H1 (cell line): ENCODE measurements around the gene ASGR1. TPM values are rescaled to one million over a fixed set of nuclear protein-coding genes. Genes with fewer than 3 reads are reported as not detected.

ENCODE experiments used
- CBX5 ChIP-seq: fragments of 300-800, 300-1000 bp; sonication (generic); IDR thresholded peaks from 2 replicates; pipeline ENCODE4 v1.7.1; 2016; ENCODE audit warnings: antibody characterized with exemption, low read length, low read depth
- RAD21 ChIP-seq, 2 experiments: IDR thresholded peaks in 1 of 2; conservative IDR thresholded peaks in 1 of 2; 2 replicates each; pipeline ENCODE4 v1.6.1; 2011; ENCODE audit warnings: low read depth in 2 of 2, low read length in 2 of 2, improper control_type of control experiment in 1 of 2, inconsistent platforms in 1 of 2, mild to moderate bottlenecking in 1 of 2, moderate library complexity in 1 of 2
- SIRT6 ChIP-seq: IDR thresholded peaks from one replicate; pipeline ENCODE4 v1.7.1; 2012; ENCODE audit warnings: low read length, inconsistent platforms
- SIX5 ChIP-seq: IDR thresholded peaks from 2 replicates; pipeline ENCODE4 v1.6.1; 2011; ENCODE audit warnings: mild to moderate bottlenecking, low read depth, low read length
- polyA plus RNA-seq, 7 experiments: library from polyadenylated mRNA; depleted of rRNA in 3 of 7; stranded (reverse) in 5 of 7; unstranded in 2 of 7; fragments of >200 nt in 5 of 7; fragments of 200-250 nt in 2 of 7; gene quantifications; 1 replicate in 5 of 7; 2 replicates in 1 of 7; 4 replicates in 1 of 7; pipeline versions ENCODE4 v1.2.1 to v1.2.3, GENCODE V29; 2011 to 2013; ENCODE audit warnings: missing spikeins in 2 of 7, mixed read lengths in 2 of 7
- total RNA-seq: library from RNA; stranded (reverse); fragmentation: NEBNext Ultra II Directional; extraction: Animal tissue kit (Norgen Biotek cat#: 25700); gene quantifications from 2 replicates; pipeline ENCODE4 v1.2.1, GENCODE V29; 2021
- TF ChIP-seq, protein P1 (sequence below): fragments of 300-600 bp; sonication (generic); IDR thresholded peaks from 2 replicates; pipeline ENCODE4 v1.7.1; 2012; ENCODE audit warnings: low read length, moderate library complexity, mild to moderate bottlenecking, inconsistent platforms; ENCODE audit not compliant: insufficient replicate concordance

Gene ASGR1
- total and polyA plus RNA-seq, 2 of the 8 experiments (the other 6 are each of a cell fraction or from before 2014, with no cell fraction given), result 10.8 to 14.5 TPM

DNA sequence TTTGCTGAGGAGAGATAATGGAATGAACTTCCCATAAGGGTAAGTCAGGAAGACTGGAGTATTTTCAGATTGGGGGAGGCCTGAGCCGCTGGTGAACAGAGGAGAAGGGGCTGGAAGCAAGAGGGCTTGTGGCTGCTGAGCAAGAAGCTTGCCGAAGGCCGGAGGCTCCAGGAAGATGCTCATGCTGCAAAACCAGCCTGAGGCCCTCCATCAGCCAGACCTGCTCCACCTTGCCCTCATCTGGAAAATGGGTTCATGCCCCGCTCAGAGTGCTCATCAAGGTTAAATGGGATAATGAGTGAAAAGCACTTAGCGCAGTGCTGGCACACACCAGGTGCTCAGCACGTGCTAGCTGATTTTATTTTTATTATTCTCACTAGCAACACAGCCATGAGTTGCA lies 5.5 kb upstream of the ASGR1 start (continued):
- TF ChIP-seq, protein P1, sequence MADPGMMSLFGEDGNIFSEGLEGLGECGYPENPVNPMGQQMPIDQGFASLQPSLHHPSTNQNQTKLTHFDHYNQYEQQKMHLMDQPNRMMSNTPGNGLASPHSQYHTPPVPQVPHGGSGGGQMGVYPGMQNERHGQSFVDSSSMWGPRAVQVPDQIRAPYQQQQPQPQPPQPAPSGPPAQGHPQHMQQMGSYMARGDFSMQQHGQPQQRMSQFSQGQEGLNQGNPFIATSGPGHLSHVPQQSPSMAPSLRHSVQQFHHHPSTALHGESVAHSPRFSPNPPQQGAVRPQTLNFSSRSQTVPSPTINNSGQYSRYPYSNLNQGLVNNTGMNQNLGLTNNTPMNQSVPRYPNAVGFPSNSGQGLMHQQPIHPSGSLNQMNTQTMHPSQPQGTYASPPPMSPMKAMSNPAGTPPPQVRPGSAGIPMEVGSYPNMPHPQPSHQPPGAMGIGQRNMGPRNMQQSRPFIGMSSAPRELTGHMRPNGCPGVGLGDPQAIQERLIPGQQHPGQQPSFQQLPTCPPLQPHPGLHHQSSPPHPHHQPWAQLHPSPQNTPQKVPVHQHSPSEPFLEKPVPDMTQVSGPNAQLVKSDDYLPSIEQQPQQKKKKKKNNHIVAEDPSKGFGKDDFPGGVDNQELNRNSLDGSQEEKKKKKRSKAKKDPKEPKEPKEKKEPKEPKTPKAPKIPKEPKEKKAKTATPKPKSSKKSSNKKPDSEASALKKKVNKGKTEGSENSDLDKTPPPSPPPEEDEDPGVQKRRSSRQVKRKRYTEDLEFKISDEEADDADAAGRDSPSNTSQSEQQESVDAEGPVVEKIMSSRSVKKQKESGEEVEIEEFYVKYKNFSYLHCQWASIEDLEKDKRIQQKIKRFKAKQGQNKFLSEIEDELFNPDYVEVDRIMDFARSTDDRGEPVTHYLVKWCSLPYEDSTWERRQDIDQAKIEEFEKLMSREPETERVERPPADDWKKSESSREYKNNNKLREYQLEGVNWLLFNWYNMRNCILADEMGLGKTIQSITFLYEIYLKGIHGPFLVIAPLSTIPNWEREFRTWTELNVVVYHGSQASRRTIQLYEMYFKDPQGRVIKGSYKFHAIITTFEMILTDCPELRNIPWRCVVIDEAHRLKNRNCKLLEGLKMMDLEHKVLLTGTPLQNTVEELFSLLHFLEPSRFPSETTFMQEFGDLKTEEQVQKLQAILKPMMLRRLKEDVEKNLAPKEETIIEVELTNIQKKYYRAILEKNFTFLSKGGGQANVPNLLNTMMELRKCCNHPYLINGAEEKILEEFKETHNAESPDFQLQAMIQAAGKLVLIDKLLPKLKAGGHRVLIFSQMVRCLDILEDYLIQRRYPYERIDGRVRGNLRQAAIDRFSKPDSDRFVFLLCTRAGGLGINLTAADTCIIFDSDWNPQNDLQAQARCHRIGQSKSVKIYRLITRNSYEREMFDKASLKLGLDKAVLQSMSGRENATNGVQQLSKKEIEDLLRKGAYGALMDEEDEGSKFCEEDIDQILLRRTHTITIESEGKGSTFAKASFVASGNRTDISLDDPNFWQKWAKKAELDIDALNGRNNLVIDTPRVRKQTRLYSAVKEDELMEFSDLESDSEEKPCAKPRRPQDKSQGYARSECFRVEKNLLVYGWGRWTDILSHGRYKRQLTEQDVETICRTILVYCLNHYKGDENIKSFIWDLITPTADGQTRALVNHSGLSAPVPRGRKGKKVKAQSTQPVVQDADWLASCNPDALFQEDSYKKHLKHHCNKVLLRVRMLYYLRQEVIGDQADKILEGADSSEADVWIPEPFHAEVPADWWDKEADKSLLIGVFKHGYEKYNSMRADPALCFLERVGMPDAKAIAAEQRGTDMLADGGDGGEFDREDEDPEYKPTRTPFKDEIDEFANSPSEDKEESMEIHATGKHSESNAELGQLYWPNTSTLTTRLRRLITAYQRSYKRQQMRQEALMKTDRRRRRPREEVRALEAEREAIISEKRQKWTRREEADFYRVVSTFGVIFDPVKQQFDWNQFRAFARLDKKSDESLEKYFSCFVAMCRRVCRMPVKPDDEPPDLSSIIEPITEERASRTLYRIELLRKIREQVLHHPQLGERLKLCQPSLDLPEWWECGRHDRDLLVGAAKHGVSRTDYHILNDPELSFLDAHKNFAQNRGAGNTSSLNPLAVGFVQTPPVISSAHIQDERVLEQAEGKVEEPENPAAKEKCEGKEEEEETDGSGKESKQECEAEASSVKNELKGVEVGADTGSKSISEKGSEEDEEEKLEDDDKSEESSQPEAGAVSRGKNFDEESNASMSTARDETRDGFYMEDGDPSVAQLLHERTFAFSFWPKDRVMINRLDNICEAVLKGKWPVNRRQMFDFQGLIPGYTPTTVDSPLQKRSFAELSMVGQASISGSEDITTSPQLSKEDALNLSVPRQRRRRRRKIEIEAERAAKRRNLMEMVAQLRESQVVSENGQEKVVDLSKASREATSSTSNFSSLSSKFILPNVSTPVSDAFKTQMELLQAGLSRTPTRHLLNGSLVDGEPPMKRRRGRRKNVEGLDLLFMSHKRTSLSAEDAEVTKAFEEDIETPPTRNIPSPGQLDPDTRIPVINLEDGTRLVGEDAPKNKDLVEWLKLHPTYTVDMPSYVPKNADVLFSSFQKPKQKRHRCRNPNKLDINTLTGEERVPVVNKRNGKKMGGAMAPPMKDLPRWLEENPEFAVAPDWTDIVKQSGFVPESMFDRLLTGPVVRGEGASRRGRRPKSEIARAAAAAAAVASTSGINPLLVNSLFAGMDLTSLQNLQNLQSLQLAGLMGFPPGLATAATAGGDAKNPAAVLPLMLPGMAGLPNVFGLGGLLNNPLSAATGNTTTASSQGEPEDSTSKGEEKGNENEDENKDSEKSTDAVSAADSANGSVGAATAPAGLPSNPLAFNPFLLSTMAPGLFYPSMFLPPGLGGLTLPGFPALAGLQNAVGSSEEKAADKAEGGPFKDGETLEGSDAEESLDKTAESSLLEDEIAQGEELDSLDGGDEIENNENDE, result no peak
- TF ChIP-seq RAD21 (IDR thresholded peaks at IDR 0.05 in 1 of 2, conservative IDR thresholded peaks at IDR 0.05 in 1 of 2; ENCODE audit: low read depth in 2 of 2, low read length in 2 of 2), result no peak
- TF ChIP-seq CBX5, result no peak
- TF ChIP-seq SIX5, result no peak
- no peak for TF ChIP-seq SIRT6
- TF ChIP-seq, all 59 proteins: peak for 0
